Measurements from ENCODE around the gene MRPL37. TPM values are rescaled to one million over a fixed set of nuclear protein-coding genes. Genes with fewer than 3 reads are reported as not detected.

MRPL37 gene
- total RNA-seq, 1 donor from 2014 or later: 41.8 TPM

- Histone ChIP-seq H3K4me3 (no peak overlapping the region), H3K4me1 (peaks cover 15% of the 10 kb centered on the region), H3K27me3 (ENCODE audit: low read depth) (no peaks in the 10 kb centered on the region), H3K9me3 (no peaks in the 10 kb centered on the region), H3K36me3 (no peaks in the 10 kb centered on the region), H3K27ac (no peak overlapping the region)
- ATAC-seq (no peak), DNase-seq (no peak)
- intact Hi-C loops (cut with DNase I): no loop called here
- no peak for TF ChIP-seq CTCF (IDR thresholded peaks at IDR 0.05)
Measured at GRCh38 chr1:54259546-54260140, 59.7 kb downstream of the MRPL37 start.

DNA sequence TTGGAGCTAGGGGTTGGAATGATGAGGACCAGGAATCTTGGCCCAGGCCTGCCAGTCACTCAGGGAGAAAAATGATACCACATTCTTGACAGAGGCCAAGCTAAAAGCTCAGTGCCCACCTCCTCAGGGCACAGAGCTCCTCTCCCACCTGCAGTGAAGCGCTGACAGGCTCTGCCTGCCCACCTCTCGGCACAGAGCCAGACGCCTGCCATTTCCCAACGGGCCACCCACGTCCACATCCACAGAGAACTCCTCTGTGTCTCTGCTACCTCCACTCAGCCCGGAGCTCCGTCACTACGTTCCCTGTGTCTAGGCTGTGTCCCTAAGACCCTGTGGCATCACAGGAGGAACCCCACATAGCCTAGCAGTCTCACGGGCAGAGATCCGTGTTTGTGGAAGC is 60.8 kb downstream of the MRPL37 start:
- DNase-seq (no peak), ATAC-seq (no peak)
- Histone ChIP-seq H3K4me1 (peaks cover 15% of the 10 kb centered on the region), H3K27me3 (ENCODE audit: low read depth) (no peaks in the 10 kb centered on the region), H3K4me3 (no peak overlapping the region), H3K36me3 (no peaks in the 10 kb centered on the region), H3K27ac (no peak overlapping the region), H3K9me3 (no peaks in the 10 kb centered on the region)
- no peak for TF ChIP-seq CTCF (IDR thresholded peaks at IDR 0.05)
- intact Hi-C loops (cut with DNase I): no loop called here

- intact Hi-C loops (cut with DNase I): no loop called here
- DNase-seq (no peak), ATAC-seq (no peak)
- peaks cover 15% of the 10 kb centered on the region for H3K4me1 ChIP-seq
- H3K27ac ChIP-seq: no peak overlapping the region
- H3K27me3 ChIP-seq (ENCODE audit: low read depth): no peaks in the 10 kb centered on the region
- no peaks in the 10 kb centered on the region for H3K36me3 ChIP-seq
- no peaks in the 10 kb centered on the region for H3K9me3 ChIP-seq
- no peak overlapping the region for H3K4me3 ChIP-seq
- TF ChIP-seq CTCF (IDR thresholded peaks at IDR 0.05): no peak
Measured at GRCh38 chr1:54262244-54262643, 62.3 kb downstream of the MRPL37 start.

GRCh38 chr1:54263601-54264226 is 63.7 kb downstream of the MRPL37 start:
- Histone ChIP-seq H3K4me1 (peaks cover 15% of the 10 kb centered on the region), H3K36me3 (no peaks in the 10 kb centered on the region), H3K27ac (peak overlapping the region; percentile 18), H3K27me3 (ENCODE audit: low read depth) (no peaks in the 10 kb centered on the region), H3K4me3 (no peak overlapping the region), H3K9me3 (no peaks in the 10 kb centered on the region)
- no peak for TF ChIP-seq CTCF (IDR thresholded peaks at IDR 0.05)
- ATAC-seq (no peak), DNase-seq (no peak)
- intact Hi-C loops (cut with DNase I): no loop called here

DNA sequence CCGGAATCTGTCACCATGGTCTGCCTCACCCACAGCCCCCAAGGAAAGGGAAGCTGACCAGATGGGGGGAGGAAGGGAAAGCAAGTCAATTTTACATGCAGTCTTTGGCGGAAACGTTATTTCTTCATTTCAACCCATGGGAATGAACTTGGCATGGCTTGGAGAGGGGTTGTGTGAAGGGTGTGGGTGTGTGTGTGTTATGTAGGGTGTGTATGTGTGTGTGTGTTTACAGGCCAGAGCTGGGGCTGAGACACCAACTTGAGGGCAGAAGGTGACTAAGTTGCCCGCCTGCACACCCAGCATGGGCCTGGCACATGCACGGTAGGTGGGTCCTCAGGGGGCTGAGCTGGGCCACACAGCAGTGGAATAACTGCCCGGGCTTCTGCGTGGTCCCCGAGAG is 65.2 kb downstream of the MRPL37 start:
- no peaks in the 10 kb centered on the region for H3K36me3 ChIP-seq
- intact Hi-C loops (cut with DNase I): no loop called here
- peaks cover 15% of the 10 kb centered on the region for H3K4me1 ChIP-seq
- no peaks in the 10 kb centered on the region for H3K27me3 ChIP-seq (ENCODE audit: low read depth)
- no peak for TF ChIP-seq CTCF (IDR thresholded peaks at IDR 0.05)
- H3K4me3 ChIP-seq: no peak overlapping the region
- H3K27ac ChIP-seq: no peak overlapping the region
- no peak for DNase-seq
- H3K9me3 ChIP-seq: no peaks in the 10 kb centered on the region
- no peak for ATAC-seq
